ENCODE measurements around the gene GNLY.

GRCh38 chr2:85702172-85702571 is 8.0 kb downstream of the GNLY start:
- TF ChIP-seq, protein P1, sequence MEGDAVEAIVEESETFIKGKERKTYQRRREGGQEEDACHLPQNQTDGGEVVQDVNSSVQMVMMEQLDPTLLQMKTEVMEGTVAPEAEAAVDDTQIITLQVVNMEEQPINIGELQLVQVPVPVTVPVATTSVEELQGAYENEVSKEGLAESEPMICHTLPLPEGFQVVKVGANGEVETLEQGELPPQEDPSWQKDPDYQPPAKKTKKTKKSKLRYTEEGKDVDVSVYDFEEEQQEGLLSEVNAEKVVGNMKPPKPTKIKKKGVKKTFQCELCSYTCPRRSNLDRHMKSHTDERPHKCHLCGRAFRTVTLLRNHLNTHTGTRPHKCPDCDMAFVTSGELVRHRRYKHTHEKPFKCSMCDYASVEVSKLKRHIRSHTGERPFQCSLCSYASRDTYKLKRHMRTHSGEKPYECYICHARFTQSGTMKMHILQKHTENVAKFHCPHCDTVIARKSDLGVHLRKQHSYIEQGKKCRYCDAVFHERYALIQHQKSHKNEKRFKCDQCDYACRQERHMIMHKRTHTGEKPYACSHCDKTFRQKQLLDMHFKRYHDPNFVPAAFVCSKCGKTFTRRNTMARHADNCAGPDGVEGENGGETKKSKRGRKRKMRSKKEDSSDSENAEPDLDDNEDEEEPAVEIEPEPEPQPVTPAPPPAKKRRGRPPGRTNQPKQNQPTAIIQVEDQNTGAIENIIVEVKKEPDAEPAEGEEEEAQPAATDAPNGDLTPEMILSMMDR (IDR thresholded peaks at IDR 0.05 in 4 of 5, conservative IDR thresholded peaks at IDR 0.05 in 1 of 5): no peak
- TF ChIP-seq POLR2A (IDR thresholded peaks at IDR 0.05): no peak

Measured in gastrocnemius medialis (tissue), 4 donors.